Duodenal mucosa (tissue), 2 donors: ENCODE data around the gene BTBD19.
"Not testable (repeated sequence)": the region's sequence is repeated elsewhere in the genome, so short reads cannot be mapped to it uniquely, and the experiment has no call there.

Experiments used
- H3K27ac ChIP-seq: one replicate; pipeline ENCODE4 v1.7.0; 2013; ENCODE audit warnings: low read depth, low read length
- H3K27me3 ChIP-seq, 2 donors: one replicate each; pipeline ENCODE4 v1.7.0; 2013; ENCODE audit warnings: low read length in 2 of 2, control low read depth in 1 of 2; ENCODE audit not compliant: insufficient read depth in 2 of 2, control insufficient read depth in 1 of 2
- H3K36me3 ChIP-seq, 2 donors: one replicate each; pipeline ENCODE4 v1.7.0; 2013; ENCODE audit warnings: low read length in 2 of 2, control low read depth in 1 of 2; ENCODE audit not compliant: insufficient read depth in 2 of 2, control insufficient read depth in 1 of 2
- H3K4me1 ChIP-seq, 2 donors: one replicate each; pipeline ENCODE4 v1.7.0; 2013; ENCODE audit warnings: low read length in 2 of 2, control low read depth in 1 of 2; ENCODE audit not compliant: insufficient read depth in 2 of 2, control insufficient read depth in 1 of 2
- H3K4me3 ChIP-seq, 2 donors: one replicate each; pipeline ENCODE4 v1.7.0; 2013; ENCODE audit warnings: low read length in 2 of 2, low read depth in 1 of 2
- H3K9ac ChIP-seq, 2 donors: one replicate each; pipeline ENCODE4 v1.7.0; 2013; ENCODE audit warnings: low read length in 2 of 2, low read depth in 1 of 2
- H3K9me3 ChIP-seq, 2 donors: one replicate each; pipeline ENCODE4 v1.7.0; 2013; ENCODE audit warnings: low read length in 2 of 2, control low read depth in 1 of 2; ENCODE audit not compliant: control insufficient read depth in 1 of 2

The BTBD19 gene

GRCh38 chr1:44810762-44811105 is 2.4 kb downstream of the BTBD19 start:
- not testable (repeated sequence) for H3K27me3 ChIP-seq, H3K9me3 ChIP-seq, H3K36me3 ChIP-seq, H3K4me3 ChIP-seq
- Histone ChIP-seq H3K9ac (peak overlapping the region; percentile 55 to 71), H3K27ac (peak overlapping the region; percentile 73), H3K4me1 (peaks cover 64% of the 10 kb centered on the region in 2 donors)

- peaks cover 61 to 64% of the 10 kb centered on the region in 2 donors for H3K4me1 ChIP-seq
Measured at GRCh38 chr1:44811234-44811633, 2.9 kb downstream of the BTBD19 start.

GRCh38 chr1:44812822-44813543 is 4.7 kb downstream of the BTBD19 start:
- H3K4me3 ChIP-seq, result peak overlapping the region; percentile 77 to 86
- peak overlapping the region; percentile 72 to 84 for H3K9ac ChIP-seq
- no peaks in the 10 kb centered on the region for H3K36me3 ChIP-seq
- H3K27me3 ChIP-seq, result no peaks in the 10 kb centered on the region
- H3K27ac ChIP-seq, result peak overlapping the region; percentile 5
- H3K4me1 ChIP-seq, result peaks cover 44 to 48% of the 10 kb centered on the region in 2 donors
- no peaks in the 10 kb centered on the region for H3K9me3 ChIP-seq

More at GRCh38 chr1:44811234-44811633, 2.9 kb downstream of the BTBD19 start:
- Histone ChIP-seq H3K27ac (no peak overlapping the region), H3K4me3 (no peak overlapping the region), H3K36me3 (no peaks in the 10 kb centered on the region), H3K27me3 (no peaks in the 10 kb centered on the region), H3K9ac (peak overlapping the region in 1 of 2 donors; percentile 7), H3K9me3 (no peaks in the 10 kb centered on the region)

- not testable (repeated sequence) for H3K36me3 ChIP-seq, H3K27ac ChIP-seq, H3K9ac ChIP-seq, H3K9me3 ChIP-seq, H3K27me3 ChIP-seq, H3K4me3 ChIP-seq
- H3K4me1 ChIP-seq, result peaks cover 21 to 23% of the 10 kb centered on the region in 2 donors
Measured at GRCh38 chr1:44815926-44816325, 7.6 kb downstream of the BTBD19 start.

DNA sequence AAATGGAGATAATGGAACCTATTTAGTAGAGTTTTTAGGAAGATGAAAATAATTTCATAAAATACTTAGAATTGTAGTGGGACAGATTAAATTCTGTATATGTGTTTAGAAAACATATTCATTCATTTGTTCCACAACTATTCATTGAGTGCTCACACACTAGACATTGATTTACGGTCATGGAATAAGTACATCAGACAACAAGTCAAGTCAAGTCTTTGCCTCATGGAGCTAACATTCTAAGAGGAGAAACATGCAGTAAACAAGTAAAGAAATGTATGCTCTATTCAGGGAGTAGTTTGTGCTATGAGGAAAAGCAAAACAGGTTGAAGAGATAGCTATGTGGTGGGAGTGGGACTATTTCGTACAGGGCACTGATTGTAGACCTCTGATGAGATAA is 9.0 kb downstream of the BTBD19 start:
- no peak overlapping the region for H3K4me3 ChIP-seq

DNA sequence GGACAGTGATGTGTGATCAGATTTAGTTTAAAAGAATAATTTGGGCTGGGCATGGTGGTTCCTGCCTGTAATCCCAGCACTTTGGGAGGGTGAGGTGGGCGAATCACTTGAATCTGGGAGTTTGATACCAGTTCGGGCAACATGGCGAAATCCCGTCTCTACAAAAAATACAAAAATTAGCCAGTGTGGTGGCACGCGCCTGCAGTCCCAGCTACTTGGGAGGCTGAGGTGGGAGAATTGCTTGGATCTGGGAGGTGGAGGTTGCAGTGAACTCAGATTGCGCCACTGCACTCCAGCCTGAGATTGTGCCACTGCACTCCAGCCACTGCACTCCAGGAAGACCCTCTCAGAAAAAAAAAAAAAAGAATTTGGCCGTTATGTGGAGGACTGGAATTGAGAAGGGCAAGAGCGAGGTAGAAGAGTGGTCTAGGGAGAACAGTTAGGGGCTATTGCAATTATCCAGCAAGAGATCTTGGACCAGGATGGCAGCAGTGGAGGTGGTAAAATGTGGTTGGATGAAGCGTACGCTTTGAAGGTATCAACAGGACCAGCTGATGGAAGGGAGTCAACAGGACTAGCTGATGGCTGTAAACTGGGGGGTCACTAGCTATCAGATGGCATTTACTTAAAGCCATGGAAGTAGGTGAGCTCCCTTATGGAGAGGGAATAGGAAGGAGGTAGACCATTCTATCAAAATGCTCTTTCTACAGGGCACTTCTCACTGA is 9.6 kb downstream of the BTBD19 start:
- Histone ChIP-seq H3K4me3 (no peak overlapping the region), H3K27ac (no peak overlapping the region), H3K4me1 (peaks cover 6 to 8% of the 10 kb centered on the region in 2 donors), H3K9ac (no peak overlapping the region), H3K9me3 (no peaks in the 10 kb centered on the region), H3K36me3 (no peaks in the 10 kb centered on the region), H3K27me3 (no peaks in the 10 kb centered on the region)

More for the DNA sequence above, 9.0 kb downstream of the BTBD19 start:
- Histone ChIP-seq H3K27ac (no peak overlapping the region), H3K9ac (no peak overlapping the region), H3K27me3 (no peaks in the 10 kb centered on the region), H3K36me3 (no peaks in the 10 kb centered on the region), H3K4me1 (peaks cover 10 to 12% of the 10 kb centered on the region in 2 donors), H3K9me3 (no peaks in the 10 kb centered on the region)

DNA sequence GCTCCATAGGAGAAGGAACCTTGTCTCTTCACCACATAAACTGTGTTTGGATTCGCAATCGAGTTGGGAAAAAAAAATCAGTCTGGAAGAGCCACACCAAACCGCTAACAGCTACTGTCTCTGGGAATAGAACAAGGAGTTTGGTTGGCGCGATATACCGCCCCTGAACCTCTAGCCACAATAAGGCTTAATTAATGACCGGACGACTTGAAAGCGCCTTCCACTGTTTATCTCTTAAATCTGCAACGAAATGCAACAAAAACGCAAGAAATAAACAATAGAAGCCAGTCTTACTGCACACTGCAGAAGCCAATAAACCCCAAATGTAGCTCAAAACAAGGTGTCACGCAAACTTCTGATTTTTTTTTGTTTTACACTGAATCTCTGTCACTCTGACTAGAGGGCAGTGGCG is 10.9 kb downstream of the BTBD19 start:
- Histone ChIP-seq H3K4me1 (peaks cover 5 to 6% of the 10 kb centered on the region in 2 donors), H3K36me3 (no peaks in the 10 kb centered on the region), H3K27me3 (no peaks in the 10 kb centered on the region), H3K9ac (peak overlapping the region; percentile 94 to 98), H3K27ac (peak overlapping the region; percentile 99), H3K9me3 (no peaks in the 10 kb centered on the region), H3K4me3 (peak overlapping the region; percentile 80 to 85)

DNA sequence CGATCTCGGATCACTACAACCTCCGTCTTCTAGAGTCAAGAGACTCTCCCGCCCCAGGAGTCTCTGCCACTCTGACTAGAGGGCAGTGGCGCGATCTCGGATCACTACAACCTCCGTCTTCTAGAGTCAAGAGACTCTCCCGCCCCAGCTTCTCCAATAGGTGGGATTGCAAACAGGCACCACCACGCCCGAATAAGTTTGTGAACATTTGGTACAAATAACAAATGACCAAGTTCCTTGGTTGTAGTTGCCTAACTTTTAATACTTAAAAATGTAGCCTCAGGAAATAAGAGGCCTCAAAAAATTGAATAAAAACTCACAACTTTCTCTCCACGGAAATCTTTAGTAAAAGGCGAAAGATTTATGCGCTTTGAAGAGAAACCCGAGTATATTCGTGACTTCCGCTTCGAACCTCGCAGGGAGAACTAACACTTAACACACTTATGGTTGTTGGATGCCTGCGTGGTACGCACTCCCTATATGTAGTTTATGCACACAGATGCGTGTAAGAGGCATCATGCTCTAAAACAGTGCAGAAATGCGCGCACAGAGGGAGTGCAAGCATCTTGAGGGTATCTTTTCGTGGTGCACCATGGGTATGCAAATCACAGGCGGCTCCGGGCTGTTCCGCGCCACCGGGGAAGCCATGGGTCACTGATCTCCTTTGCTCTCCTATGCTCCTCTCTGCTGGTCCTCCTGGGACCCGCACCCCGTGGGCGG is 11.4 kb downstream of the BTBD19 start:
- H3K27me3 ChIP-seq, result no peaks in the 10 kb centered on the region
- no peaks in the 10 kb centered on the region for H3K36me3 ChIP-seq
- peak overlapping the region; percentile 99 for H3K27ac ChIP-seq
- H3K9me3 ChIP-seq, result no peaks in the 10 kb centered on the region
- H3K4me3 ChIP-seq, result peak overlapping the region; percentile 80 to 85
- H3K9ac ChIP-seq, result peak overlapping the region; percentile 94 to 98
- H3K4me1 ChIP-seq, result peaks cover 5 to 6% of the 10 kb centered on the region in 2 donors

DNA sequence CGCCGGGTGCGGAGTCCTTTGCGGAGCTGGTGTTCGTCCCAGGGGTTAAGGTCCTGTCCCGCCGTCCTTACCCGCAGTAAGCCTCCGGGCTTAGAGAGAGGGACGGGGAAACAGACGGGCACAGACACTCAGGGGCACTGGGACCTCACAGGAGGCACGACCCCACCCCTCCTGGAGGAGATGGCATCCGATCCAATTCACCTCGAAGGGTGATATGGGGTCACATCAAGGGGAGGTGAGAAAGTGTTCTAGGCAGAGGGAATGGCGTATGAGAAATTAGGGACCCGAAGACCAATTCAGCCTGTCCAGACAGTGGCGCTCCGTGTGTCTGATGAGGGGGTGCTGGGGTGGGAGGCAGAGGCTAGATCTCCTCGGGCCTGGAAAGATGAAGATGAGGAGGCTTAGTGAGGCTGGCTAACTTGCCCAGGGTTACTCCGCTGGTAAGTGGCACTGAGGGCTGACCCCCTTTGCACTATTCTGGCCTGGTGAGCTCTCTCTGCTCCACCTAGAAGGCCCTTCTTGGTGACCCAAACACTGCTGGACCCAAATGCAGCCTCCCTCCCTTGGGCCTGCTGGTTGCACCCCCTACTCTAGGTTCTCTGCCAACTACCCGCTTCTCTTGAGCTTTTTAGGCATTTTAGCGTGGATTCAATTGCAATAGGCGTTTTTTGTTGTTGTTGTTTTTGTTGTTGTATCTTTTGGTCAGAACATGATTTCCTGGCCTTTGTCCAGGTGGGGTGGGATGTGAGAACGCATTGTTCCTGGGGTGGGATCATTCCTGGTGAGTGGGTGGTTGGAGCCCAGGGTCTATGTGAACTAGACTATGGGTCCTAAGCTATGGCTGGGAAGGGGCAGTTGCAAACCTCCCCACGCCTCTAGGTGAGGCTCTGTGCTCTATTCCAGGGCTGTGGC is 12.3 kb downstream of the BTBD19 start:
- H3K9ac ChIP-seq, result peak overlapping the region; percentile 94 to 98

More for the DNA sequence above, 12.3 kb downstream of the BTBD19 start:
- Histone ChIP-seq H3K4me1 (peaks cover 5 to 6% of the 10 kb centered on the region in 2 donors), H3K27ac (peak overlapping the region; percentile 99), H3K4me3 (peak overlapping the region; percentile 80 to 85), H3K27me3 (no peaks in the 10 kb centered on the region), H3K36me3 (no peaks in the 10 kb centered on the region), H3K9me3 (no peaks in the 10 kb centered on the region)
